K562 (cell line): ENCODE data around the gene PAF1. TPM values are rescaled to one million over a fixed set of nuclear protein-coding genes. Genes with fewer than 3 reads are reported as not detected.
A peak's percentile ranks its signal among the peaks of the same experiment; 100 is the strongest.

ENCODE experiments used
- ARID2 ChIP-seq: fragments of 450-650 bp; IDR thresholded peaks from 2 replicates; pipeline ENCODE4 v1.6.1; 2017; ENCODE audit warnings: antibody characterized with exemption, mild to moderate bottlenecking
- CBFA2T2 ChIP-seq: fragments of 450-650 bp; conservative IDR thresholded peaks from 2 replicates; pipeline ENCODE4 v1.6.1; 2017; ENCODE audit warnings: mild to moderate bottlenecking
- CHCHD3 ChIP-seq: fragments of 250-450 bp; sonication (Bioruptor Pico); IDR thresholded peaks from 2 replicates; pipeline ENCODE4 v2.1.2; 2022; ENCODE audit warnings: mild to moderate bottlenecking
- CTCF ChIP-seq, 3 experiments: IDR thresholded peaks in 2 of 3; conservative IDR thresholded peaks in 1 of 3; 2 replicates each; pipeline ENCODE4 v1.5.1; 2011 to 2012; ENCODE audit warnings: low read length in 3 of 3, mild to moderate bottlenecking in 3 of 3, control low read depth in 2 of 3, improper control_type of control experiment in 1 of 3, inconsistent platforms in 1 of 3, low read depth in 1 of 3, mixed read lengths in 1 of 3, moderate library complexity in 1 of 3; ENCODE audit not compliant: insufficient read depth in 2 of 3
- FOXK2 ChIP-seq, 2 experiments: fragments of 450-650 bp; IDR thresholded peaks in 1 of 2; conservative IDR thresholded peaks in 1 of 2; 2 replicates each; pipeline ENCODE4 v1.6.1; 2016; ENCODE audit warnings: low read depth in 2 of 2, mild to moderate bottlenecking in 1 of 2
- KAT7 ChIP-seq: sonication (generic); formaldehyde crosslinking; IDR thresholded peaks from 2 replicates; pipeline ENCODE4 v1.8.0; 2022; ENCODE audit warnings: missing genetic modification reagents, mild to moderate bottlenecking, borderline replicate concordance
- LCOR ChIP-seq: sonication (generic); formaldehyde crosslinking; IDR thresholded peaks from 2 replicates; pipeline ENCODE4 v1.8.0; 2022; ENCODE audit warnings: mild to moderate bottlenecking, missing genetic modification reagents
- MAFF ChIP-seq: IDR thresholded peaks from 2 replicates; pipeline ENCODE4 v1.6.1; 2012; ENCODE audit warnings: low read length, improper control_type of control experiment
- MITF ChIP-seq: IDR thresholded peaks from 2 replicates; pipeline ENCODE4 v1.6.1; 2014; ENCODE audit warnings: antibody characterized with exemption
- MTF1 ChIP-seq: fragments of 250-450 bp; sonication (Bioruptor Pico); IDR thresholded peaks from 2 replicates; pipeline ENCODE4 v1.9.0; 2021; ENCODE audit warnings: moderate library complexity, mild to moderate bottlenecking, inconsistent platforms, borderline replicate concordance
- NFRKB ChIP-seq: fragments of 450-650 bp; IDR thresholded peaks from 2 replicates; pipeline ENCODE4 v1.6.1; 2016; ENCODE audit warnings: low read depth
- POLR2G ChIP-seq: fragments of 200-400 bp; formaldehyde crosslinking; IDR thresholded peaks from 2 replicates; pipeline ENCODE4 v1.6.1; 2017; ENCODE audit warnings: low read depth, mild to moderate bottlenecking, antibody characterized with exemption, low read length, moderate library complexity
- RAD21 ChIP-seq, 2 experiments: fragments of 250-450 bp in 1 of 2; fragments of 450-650 bp in 1 of 2; sonication (Bioruptor Pico) in 1 of 2; formaldehyde crosslinking in 1 of 2; IDR thresholded peaks in 1 of 2; conservative IDR thresholded peaks in 1 of 2; 2 replicates each; pipeline versions ENCODE4 v1.4.0 to v1.8.0; 2020 to 2022; ENCODE audit warnings: mild to moderate bottlenecking in 2 of 2, moderate library complexity in 1 of 2
- SIN3B ChIP-seq: fragments of 450-650 bp; IDR thresholded peaks from 2 replicates; pipeline ENCODE4 v1.6.1; 2017; ENCODE audit warnings: low read depth, mild to moderate bottlenecking, moderate library complexity
- ZC3H11A ChIP-seq: IDR thresholded peaks from 2 replicates; pipeline ENCODE4 v1.6.1; 2012; ENCODE audit warnings: low read depth, low read length, improper control_type of control experiment
- ZFP36 ChIP-seq: fragments of 150-350 bp; IDR thresholded peaks from 2 replicates; pipeline ENCODE4 v1.6.1; 2018; ENCODE audit warnings: low read length, low read depth; ENCODE audit not compliant: partially characterized antibody
- ZKSCAN3 ChIP-seq: fragments of 250-450 bp; sonication (Bioruptor Pico); IDR thresholded peaks from 2 replicates; pipeline ENCODE4 v1.4.0; 2020
- ZNF224 ChIP-seq: sonication (generic); formaldehyde crosslinking; IDR thresholded peaks from 2 replicates; pipeline ENCODE4 v1.8.0; 2022; ENCODE audit warnings: mild to moderate bottlenecking, missing genetic modification reagents
- ZNF354B ChIP-seq: fragments of 250-450 bp; sonication (Bioruptor Pico); IDR thresholded peaks from 2 replicates; pipeline ENCODE4 v1.4.0; 2020
- ZNF695 ChIP-seq: fragments of 450-650 bp; formaldehyde crosslinking; IDR thresholded peaks from 2 replicates; pipeline ENCODE4 v1.4.0; 2020; ENCODE audit warnings: mild to moderate bottlenecking, moderate library complexity
- ZNF699 ChIP-seq: fragments of 250-450 bp; sonication (Bioruptor Pico); IDR thresholded peaks from 2 replicates; pipeline ENCODE4 v1.8.0; 2021; ENCODE audit warnings: mild to moderate bottlenecking, moderate library complexity; ENCODE audit not compliant: insufficient replicate concordance
- polyA plus RNA-seq, 8 experiments: library from polyadenylated mRNA; depleted of rRNA in 4 of 8; stranded (reverse) in 5 of 8; unstranded in 3 of 8; fragments of >200 nt; fragmentation: Nextera tagmentation in 2 of 8; fragmentation: Illumina TruSeq in 1 of 8; extraction: Ambion mirVana in 2 of 8; extraction: Trizol in 1 of 8; gene quantifications; 2 replicates each; pipeline versions ENCODE4 v1.2.1 to v1.2.3, GENCODE V29; 2011 to 2014; ENCODE audit warnings: inconsistent platforms in 1 of 8, missing spikeins in 1 of 8
- total RNA-seq, 7 experiments: library from RNA; depleted of rRNA in 6 of 7; stranded (reverse); fragments of >200 nt in 6 of 7; fragmentation: Illumina TruSeq in 2 of 7; extraction: Trizol in 2 of 7; gene quantifications; 2 replicates each; pipeline versions ENCODE4 v1.2.1 to v1.2.3, GENCODE V29; 2011 to 2021; ENCODE audit warnings: low replicate concordance in 1 of 7
- TF ChIP-seq, protein P1 (sequence below): IDR thresholded peaks from 2 replicates; pipeline ENCODE4 v1.6.1; 2011; ENCODE audit not compliant: insufficient read length; ENCODE audit errors: extremely low read depth

Gene PAF1
- total and polyA plus RNA-seq, 9 of the 15 experiments (the other 6 are each of a cell fraction or from before 2014, with no cell fraction given): 1.5 to 45.0 (median 33.8) TPM

- TF ChIP-seq FOXK2 (conservative IDR thresholded peaks at IDR 0.05 in 1 of 2, IDR thresholded peaks at IDR 0.05 in 1 of 2; ENCODE audit: low read depth in 2 of 2) (peak; percentile 52 to 69; a peak in 2 of 4 replicates), CBFA2T2 (no peak), ARID2 (0 out of 2 replicates have a peak, but pooled peaks have one; percentile 24), POLR2G (peak; percentile 76), RAD21 (CRISPR knock-in tag; conservative IDR thresholded peaks at IDR 0.05 in 1 of 2, IDR thresholded peaks at IDR 0.05 in 1 of 2) (no peak), SIN3B (no peak), NFRKB (peak; percentile 55; the same call in 1 of the 2 replicates), CHCHD3 (CRISPR knock-in tag) (no peak), LCOR (no peak), ZNF224 (no peak), ZNF354B (no peak), ZKSCAN3 (CRISPR knock-in tag) (no peak), KAT7 (no peak), MTF1 (CRISPR knock-in tag) (no peak), ZNF695 (CRISPR knock-in tag) (no peak), MAFF (peak; percentile 76), ZNF699 (CRISPR knock-in tag) (no peak), MITF (peak; percentile 89), CTCF (IDR thresholded peaks at IDR 0.05 in 2 of 3, conservative IDR thresholded peaks at IDR 0.05 in 1 of 3; ENCODE audit: insufficient read depth in 2 of 3, low read depth in 1 of 3, low read length in 3 of 3) (no peak), ZC3H11A (no peak), ZFP36 (no peak)
- TF ChIP-seq, protein P1, sequence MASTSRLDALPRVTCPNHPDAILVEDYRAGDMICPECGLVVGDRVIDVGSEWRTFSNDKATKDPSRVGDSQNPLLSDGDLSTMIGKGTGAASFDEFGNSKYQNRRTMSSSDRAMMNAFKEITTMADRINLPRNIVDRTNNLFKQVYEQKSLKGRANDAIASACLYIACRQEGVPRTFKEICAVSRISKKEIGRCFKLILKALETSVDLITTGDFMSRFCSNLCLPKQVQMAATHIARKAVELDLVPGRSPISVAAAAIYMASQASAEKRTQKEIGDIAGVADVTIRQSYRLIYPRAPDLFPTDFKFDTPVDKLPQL: no peak
Measured at GRCh38 chr19:39403331-39404312, 12.7 kb upstream of the PAF1 start (continued).
